SK-N-SH (cell line): ENCODE measurements around the gene GBX2.

Experiments used
- CTCF ChIP-seq: fragments of 200-600 bp; sonication (generic); IDR thresholded peaks from 2 replicates; pipeline ENCODE4 v1.6.1; 2017; ENCODE audit warnings: antibody characterized with exemption, mild to moderate bottlenecking, moderate library complexity
- GABPA ChIP-seq: IDR thresholded peaks from 2 replicates; pipeline ENCODE4 v1.4.0; 2012; ENCODE audit warnings: low read depth, mild to moderate bottlenecking
- RFX5 ChIP-seq: IDR thresholded peaks from 2 replicates; pipeline ENCODE4 v1.6.1; 2012; ENCODE audit warnings: mild to moderate bottlenecking, improper control_type of control experiment, low read length
- YY1 ChIP-seq: IDR thresholded peaks from 2 replicates; pipeline ENCODE4 v1.4.0; 2012; ENCODE audit warnings: low read depth, mild to moderate bottlenecking

DNA sequence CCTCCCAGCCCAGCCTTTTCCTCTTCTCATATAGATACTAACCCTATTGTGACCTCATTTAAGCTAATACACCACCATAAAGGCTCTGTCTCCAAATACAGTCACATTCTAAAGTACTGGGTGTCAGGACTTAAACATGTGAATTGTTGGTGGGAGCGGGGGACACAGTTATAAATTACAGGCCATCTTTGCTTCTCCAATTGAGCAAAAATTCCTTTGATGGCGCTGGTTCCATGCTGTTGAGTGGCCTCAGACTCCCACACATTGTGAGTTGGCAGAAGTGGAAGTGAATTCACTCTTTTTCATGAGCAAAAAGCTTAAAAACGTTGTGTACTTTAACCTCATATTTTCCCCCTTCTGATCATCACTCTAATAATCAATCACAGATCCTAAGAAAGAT is 46.0 kb downstream of the GBX2 start:
- TF ChIP-seq CTCF (no peak), GABPA (no peak), RFX5 (no peak), YY1 (no peak)
